ENCODE measurements around the gene PSME1. TPM values are rescaled to one million over a fixed set of nuclear protein-coding genes. Genes with fewer than 3 reads are reported as not detected.

The PSME1 gene
- 100 to 1,000 TPM in 2 of 4 donors, 10 to 100 TPM in 2; 81.0 to 175 (median 131) TPM for total RNA-seq

- peaks cover 4 to 7% of the 10 kb centered on the region in 2 donors for H3K4me1 ChIP-seq
- peak within 1 kb of the TSS; percentile 90 to 95 for H3K27ac ChIP-seq
- TF ChIP-seq CTCF (IDR thresholded peaks at IDR 0.05) (peak in 1 of 4 experiments; percentile 6), POLR2A (IDR thresholded peaks at IDR 0.05) (peak; percentile 24 to 81)
- DNase-seq, result peak; percentile 93 to 95
- no peaks in the 10 kb centered on the region for H3K36me3 ChIP-seq
- no peaks in the 10 kb centered on the region for H3K9me3 ChIP-seq
- intact Hi-C loops (cut with DNase I; ENCODE audit: low total_unique reads), result no loop called here
- H3K4me3 ChIP-seq, result peak within 1 kb of the TSS; percentile 84 to 97
- no peaks in the 10 kb centered on the region for H3K27me3 ChIP-seq
Observed at GRCh38 chr14:24135834-24136683, at the start of gene PSME1. PSME1 (plus strand) TSS chr14:24136194; CDS start chr14:24136263, 69 bp downstream.

GRCh38 chr14:24087004-24087403 is 49.0 kb upstream of the PSME1 start:
- Histone ChIP-seq H3K27me3 (no peaks in the 10 kb centered on the region), H3K4me3 (no peak overlapping the region), H3K36me3 (no peaks in the 10 kb centered on the region), H3K9me3 (no peaks in the 10 kb centered on the region), H3K4me1 (no peaks in the 10 kb centered on the region), H3K27ac (no peak overlapping the region)
- intact Hi-C loops (cut with DNase I; ENCODE audit: low total_unique reads), result no loop called here
- TF ChIP-seq POLR2A (IDR thresholded peaks at IDR 0.05) (no peak), CTCF (IDR thresholded peaks at IDR 0.05) (no peak)
- DNase-seq, result no peak

- intact Hi-C loops (cut with DNase I; ENCODE audit: low total_unique reads), result no loop called here
- Histone ChIP-seq H3K4me3 (no peak overlapping the region), H3K36me3 (no peaks in the 10 kb centered on the region), H3K27me3 (no peaks in the 10 kb centered on the region), H3K9me3 (no peaks in the 10 kb centered on the region), H3K4me1 (no peaks in the 10 kb centered on the region), H3K27ac (no peak overlapping the region)
- TF ChIP-seq POLR2A (IDR thresholded peaks at IDR 0.05), result no peak
- no peak for TF ChIP-seq CTCF (IDR thresholded peaks at IDR 0.05)
- DNase-seq, result no peak
Observed at GRCh38 chr14:24088095-24088494, 47.9 kb upstream of the PSME1 start.

GRCh38 chr14:24089890-24090289 is 46.1 kb upstream of the PSME1 start:
- H3K4me3 ChIP-seq, result no peak overlapping the region
- intact Hi-C loops (cut with DNase I; ENCODE audit: low total_unique reads), result loop anchor here (5.0 kb wide), 1 partner anchor 33 kb away; no protein-coding TSS in a partner anchor
- H3K27me3 ChIP-seq, result no peaks in the 10 kb centered on the region
- H3K36me3 ChIP-seq, result no peaks in the 10 kb centered on the region
- no peaks in the 10 kb centered on the region for H3K9me3 ChIP-seq
- no peak overlapping the region for H3K27ac ChIP-seq
- H3K4me1 ChIP-seq, result peaks cover 0 to under 1% of the 10 kb centered on the region in 2 donors
- no peak for DNase-seq
- TF ChIP-seq CTCF (IDR thresholded peaks at IDR 0.05) (no peak), POLR2A (IDR thresholded peaks at IDR 0.05) (no peak)

- TF ChIP-seq CTCF (IDR thresholded peaks at IDR 0.05), result no peak
- no peak overlapping the region for H3K27ac ChIP-seq
- peaks cover 0 to 8% of the 10 kb centered on the region in 2 donors for H3K4me1 ChIP-seq
- no peaks in the 10 kb centered on the region for H3K27me3 ChIP-seq
- DNase-seq, result no peak
- H3K4me3 ChIP-seq, result no peak overlapping the region
- no peaks in the 10 kb centered on the region for H3K9me3 ChIP-seq
- intact Hi-C loops (cut with DNase I; ENCODE audit: low total_unique reads), result loop anchor here (5.0 kb wide), 1 partner anchor 35 kb away; no protein-coding TSS in a partner anchor
- H3K36me3 ChIP-seq, result no peaks in the 10 kb centered on the region
Observed at GRCh38 chr14:24092110-24092504, 43.9 kb upstream of the PSME1 start.
